Stomach (tissue), 9 donors: ENCODE data around the gene WFIKKN2. TPM values are rescaled to one million over a fixed set of nuclear protein-coding genes. Genes with fewer than 3 reads are reported as not detected.
A peak's percentile ranks its signal among the peaks of the same experiment; 100 is the strongest.
"Not testable (repeated sequence)": the region's sequence is repeated elsewhere in the genome, so short reads cannot be mapped to it uniquely, and the experiment has no call there.

Experiments
- DNase-seq, 2 donors: peaks; one replicate each; pipeline versions ENCODE4 v3.0.0 to v3.0.0-alpha.2; 2013 to 2019
- H3K27ac ChIP-seq, 5 donors: fragments of 200-600 bp in 4 of 5; sonication (generic) in 4 of 5; one replicate each; pipeline ENCODE4 v1.5.1; 2013 to 2019; ENCODE audit warnings: mild to moderate bottlenecking in 1 of 5, moderate library complexity in 1 of 5
- H3K27me3 ChIP-seq, 3 donors: fragments of 200-600 bp; sonication (generic); one replicate each; pipeline ENCODE4 v1.5.1; 2017 to 2019; ENCODE audit warnings: mixed run types in 1 of 3
- H3K36me3 ChIP-seq, 4 donors: fragments of 200-600 bp; sonication (generic); 1 replicate in 3 of 4; 2 replicates in 1 of 4; pipeline ENCODE4 v1.5.1; 2016 to 2019
- H3K4me1 ChIP-seq, 4 donors: fragments of 200-600 bp; sonication (generic); one replicate each; pipeline ENCODE4 v1.5.1; 2016 to 2019
- H3K4me3 ChIP-seq, 4 donors: fragments of 200-600 bp; sonication (generic) in 3 of 4; one replicate each; pipeline ENCODE4 v1.5.1; 2016 to 2019; ENCODE audit warnings: mild to moderate bottlenecking in 1 of 4
- H3K9me3 ChIP-seq, 4 donors: fragments of 200-600 bp; sonication (generic); one replicate each; pipeline ENCODE4 v1.5.1; 2016 to 2019
- EP300 ChIP-seq: sonication (generic); formaldehyde crosslinking; IDR thresholded peaks from one replicate; pipeline ENCODE4 v1.6.1; 2017; ENCODE audit warnings: antibody characterized with exemption
- POLR2A ChIP-seq, 4 donors: fragments of 450-650 bp; IDR thresholded peaks; one replicate each; pipeline ENCODE4 v1.6.1; 2016; ENCODE audit warnings: antibody characterized with exemption in 4 of 4, control low read depth in 2 of 4, mild to moderate bottlenecking in 1 of 4, moderate library complexity in 1 of 4
- POLR2AphosphoS5 ChIP-seq, 3 donors: sonication (generic); formaldehyde crosslinking; IDR thresholded peaks; one replicate each; pipeline ENCODE4 v1.6.1; 2016; ENCODE audit warnings: antibody characterized with exemption in 3 of 3
- WGBS, 5 donors: extraction: QIAGEN DNeasy Blood & Tissue Kit in 3 of 5; methylation state at CpG; one replicate each; pipeline versions ENCODE4 v1.1.5 to v1.1.7; 2013 to 2018; 5-methylcytosine and 5-hydroxymethylcytosine counted together
- intact Hi-C: fragments of 100-400 bp; cut with DNase I; formaldehyde crosslinking; loops from one replicate; pipeline ENCODE4 v1.15.1; 2023; ENCODE audit warnings: low total_unique reads
- polyA plus RNA-seq, 3 donors: library from polyadenylated mRNA; stranded (reverse); fragments of 200-250 nt; gene quantifications; one replicate each; pipeline ENCODE4 v1.2.3, GENCODE V29; 2013
- total RNA-seq, 5 donors: library from RNA; depleted of rRNA; stranded (reverse); fragments of >200 nt; gene quantifications; one replicate each; pipeline versions ENCODE4 v1.1.0 to v1.2.3, GENCODE V29; 2014 to 2016
- TF ChIP-seq, protein P1 (sequence below), 7 experiments: fragments of 450-650 bp in 4 of 7; fragments of 200-600 bp in 3 of 7; sonication (generic) in 3 of 7; IDR thresholded peaks; one replicate each; pipeline ENCODE4 v1.5.1; 2016 to 2019; ENCODE audit warnings: antibody characterized with exemption in 7 of 7, control low read depth in 2 of 7, mild to moderate bottlenecking in 1 of 7
- donor health status: healthy with polysubstance abuse.
- donor health status: Bipolar disorder and iron deficiency.
- donor health status: healthy.

WFIKKN2 gene
- total and polyA plus RNA-seq, 8 donors: 0.05 to 0.46 (median 0.21) TPM; not detected in 4

- TF ChIP-seq POLR2AphosphoS5 (IDR thresholded peaks at IDR 0.05) (no peak), EP300 (no peak), POLR2A (IDR thresholded peaks at IDR 0.05) (no peak)
- TF ChIP-seq, protein P1, sequence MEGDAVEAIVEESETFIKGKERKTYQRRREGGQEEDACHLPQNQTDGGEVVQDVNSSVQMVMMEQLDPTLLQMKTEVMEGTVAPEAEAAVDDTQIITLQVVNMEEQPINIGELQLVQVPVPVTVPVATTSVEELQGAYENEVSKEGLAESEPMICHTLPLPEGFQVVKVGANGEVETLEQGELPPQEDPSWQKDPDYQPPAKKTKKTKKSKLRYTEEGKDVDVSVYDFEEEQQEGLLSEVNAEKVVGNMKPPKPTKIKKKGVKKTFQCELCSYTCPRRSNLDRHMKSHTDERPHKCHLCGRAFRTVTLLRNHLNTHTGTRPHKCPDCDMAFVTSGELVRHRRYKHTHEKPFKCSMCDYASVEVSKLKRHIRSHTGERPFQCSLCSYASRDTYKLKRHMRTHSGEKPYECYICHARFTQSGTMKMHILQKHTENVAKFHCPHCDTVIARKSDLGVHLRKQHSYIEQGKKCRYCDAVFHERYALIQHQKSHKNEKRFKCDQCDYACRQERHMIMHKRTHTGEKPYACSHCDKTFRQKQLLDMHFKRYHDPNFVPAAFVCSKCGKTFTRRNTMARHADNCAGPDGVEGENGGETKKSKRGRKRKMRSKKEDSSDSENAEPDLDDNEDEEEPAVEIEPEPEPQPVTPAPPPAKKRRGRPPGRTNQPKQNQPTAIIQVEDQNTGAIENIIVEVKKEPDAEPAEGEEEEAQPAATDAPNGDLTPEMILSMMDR (IDR thresholded peaks at IDR 0.05): no peak
- H3K36me3 ChIP-seq: no peaks in the 10 kb centered on the region
- no peaks in the 10 kb centered on the region for H3K27me3 ChIP-seq
- WGBS, 5 donors: 24 to 47% (median 32%) methylated on average over 2 of the region's 2 CpGs
- peak overlapping the region in 4 of 5 donors; percentile 11 to 64 (median 30) for H3K27ac ChIP-seq
- H3K9me3 ChIP-seq: no peaks in the 10 kb centered on the region
- peak in 1 of 2 donors; percentile 48 for DNase-seq
- H3K4me1 ChIP-seq: peaks cover 33 to 61% (median 42%) of the 10 kb centered on the region in 4 donors
- H3K4me3 ChIP-seq: no peak overlapping the region
- intact Hi-C loops: no loop called here
These were observed 36.5 kb downstream of the WFIKKN2 start for GRCh38 chr17:50871898-50872297.

DNA sequence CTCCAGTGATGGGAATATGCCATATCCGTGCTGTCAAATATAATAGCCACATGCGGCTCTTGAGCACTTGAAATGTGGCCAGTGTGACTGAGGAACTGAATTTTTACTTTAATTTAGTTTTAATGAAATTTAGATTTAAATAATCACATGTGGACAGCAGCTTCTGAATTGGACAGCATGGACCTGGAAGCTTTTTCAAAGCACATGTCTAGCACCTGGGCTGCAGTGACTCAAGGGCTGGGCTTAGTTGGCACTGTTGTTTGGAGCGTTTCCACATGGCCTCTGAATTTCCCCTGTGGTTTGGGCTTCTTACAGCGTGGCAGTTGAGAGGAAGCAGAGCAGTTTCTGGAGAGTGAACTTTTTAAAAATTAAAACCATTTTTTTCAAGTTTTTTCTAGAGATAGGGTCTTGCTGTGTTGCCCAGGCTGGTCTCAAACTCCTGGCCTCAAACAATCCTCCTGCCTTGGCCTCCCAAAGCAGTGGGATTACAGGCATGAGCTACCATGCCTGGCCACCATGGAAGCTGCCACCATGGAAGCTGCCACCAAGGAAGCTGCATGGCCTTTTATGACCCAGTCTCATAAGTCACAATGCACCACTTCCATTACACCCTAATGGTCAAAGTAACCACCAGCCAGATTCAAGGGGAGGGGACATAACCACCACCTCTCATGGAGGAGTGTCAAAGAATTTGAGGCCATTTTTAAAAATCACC is 37.5 kb downstream of the WFIKKN2 start:
- Histone ChIP-seq H3K36me3 (no peaks in the 10 kb centered on the region), H3K9me3 (no peaks in the 10 kb centered on the region), H3K27me3 (no peaks in the 10 kb centered on the region), H3K27ac (peak overlapping the region in 2 of 5 donors; percentile 11 to 64), H3K4me1 (peaks cover 33 to 61% (median 42%) of the 10 kb centered on the region in 4 donors), H3K4me3 (no peak overlapping the region)
- peak; percentile 48 to 61 for DNase-seq
- intact Hi-C loops: no loop called here
- TF ChIP-seq POLR2A (IDR thresholded peaks at IDR 0.05): no peak
- peak in 2 of 3 donors; percentile 31 to 55 for TF ChIP-seq POLR2AphosphoS5 (IDR thresholded peaks at IDR 0.05)
- WGBS, 5 donors: 36 to 53% (median 43%) methylated on average over 4 of the region's 4 CpGs

DNA sequence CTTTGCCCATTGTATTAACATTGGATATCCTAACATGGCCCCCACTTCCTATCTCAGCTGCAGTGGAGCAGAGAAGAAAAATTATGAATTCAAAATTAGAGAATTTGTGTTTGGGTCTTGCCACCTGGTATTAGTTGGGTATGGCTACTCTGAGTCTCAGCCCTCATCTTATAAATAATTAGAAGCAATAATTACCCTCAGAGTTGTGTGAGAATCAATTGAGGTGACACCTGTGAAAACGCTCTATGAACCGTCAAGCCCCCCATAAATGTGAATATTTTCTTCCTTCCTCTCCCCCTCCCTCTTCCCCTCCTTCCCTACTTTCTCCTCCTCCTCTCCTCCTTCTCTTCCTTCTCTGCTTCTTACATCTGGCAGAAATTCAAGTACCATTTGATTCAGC is 39.7 kb downstream of the WFIKKN2 start:
- Histone ChIP-seq H3K4me1 (peaks cover 20 to 39% (median 25%) of the 10 kb centered on the region in 4 donors), H3K9me3 (no peaks in the 10 kb centered on the region), H3K27ac (no peak overlapping the region), H3K27me3 (no peaks in the 10 kb centered on the region), H3K36me3 (no peaks in the 10 kb centered on the region), H3K4me3 (no peak overlapping the region)
- intact Hi-C loops: no loop called here
- no peak for DNase-seq
- TF ChIP-seq POLR2AphosphoS5 (IDR thresholded peaks at IDR 0.05) (no peak), POLR2A (IDR thresholded peaks at IDR 0.05) (no peak), EP300 (no peak)
- TF ChIP-seq, protein P1 (IDR thresholded peaks at IDR 0.05): no peak
- WGBS, 5 donors: 69 to 95% (median 82%) methylated on average over 2 of the region's 2 CpGs

DNA sequence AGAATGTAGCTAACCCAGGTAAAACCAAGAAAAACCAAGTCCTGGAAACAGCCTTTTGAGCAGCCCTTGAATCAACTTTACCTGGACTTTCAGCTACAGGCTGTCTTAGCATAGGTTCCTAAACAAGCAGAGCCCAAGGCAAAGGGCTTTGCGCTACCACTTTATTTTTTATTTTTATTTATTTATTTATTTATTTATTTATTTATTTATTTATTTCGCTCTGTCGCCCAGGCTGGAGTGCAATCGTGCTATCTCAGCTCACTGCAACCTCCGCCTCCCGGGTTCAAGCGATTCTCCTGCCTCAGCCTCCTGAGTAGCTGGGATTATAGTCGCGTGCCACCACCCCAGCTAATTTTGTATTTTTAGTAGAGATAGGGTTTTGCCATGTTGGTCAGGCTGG is 41.7 kb downstream of the WFIKKN2 start:
- H3K27me3 ChIP-seq, H3K27ac ChIP-seq, H3K4me3 ChIP-seq, H3K9me3 ChIP-seq, intact Hi-C loops, H3K36me3 ChIP-seq, DNase-seq: not testable (repeated sequence)
- H3K4me1 ChIP-seq: peaks cover 11 to 26% (median 15%) of the 10 kb centered on the region in 4 donors
- WGBS, 5 donors: 94 to 97% (median 96%) methylated on average over 9 of the region's 9 CpGs

- H3K9me3 ChIP-seq: no peaks in the 10 kb centered on the region
- TF ChIP-seq, protein P1 (IDR thresholded peaks at IDR 0.05): no peak
- no peak for DNase-seq
- H3K4me3 ChIP-seq: no peak overlapping the region
- intact Hi-C loops: no loop called here
- no peaks in the 10 kb centered on the region for H3K36me3 ChIP-seq
- 95 to 100% (median 97%) methylated on average over 1 of the region's 1 CpG for WGBS, 5 donors
- H3K27ac ChIP-seq: no peak overlapping the region
- peaks cover 4 to 18% (median 8%) of the 10 kb centered on the region in 4 donors for H3K4me1 ChIP-seq
- H3K27me3 ChIP-seq: no peaks in the 10 kb centered on the region
These were observed 42.5 kb downstream of the WFIKKN2 start for GRCh38 chr17:50877838-50878237.
